GM23338 (cell line): ENCODE data around the gene SYNDIG1. TPM values are rescaled to one million over a fixed set of nuclear protein-coding genes. Genes with fewer than 3 reads are reported as not detected.

Experiments
- ATAC-seq: fragments of 200-7000 bp; cut with Tn5 transposase; 3 replicates; pipeline ENCODE4 v1.9.1; 2020
- DNase-seq: peaks from one replicate; pipeline ENCODE4 v3.0.0-alpha.2; 2015; ENCODE audit warnings: low spot score
- H2AFZ ChIP-seq: fragments of 200-600 bp; sonication (generic); 2 replicates; pipeline ENCODE4 v1.8.0; 2016; ENCODE audit warnings: antibody characterized with exemption, mild to moderate bottlenecking, moderate library complexity
- H3F3A ChIP-seq: fragments of 200-600 bp; sonication (generic); replicated peaks from 2 replicates; pipeline ENCODE4 v1.8.0; 2017; ENCODE audit warnings: antibody characterized with exemption, mixed run types, low read depth
- H3K27ac ChIP-seq: fragments of 200-600 bp; sonication (generic); 2 replicates; pipeline ENCODE4 v1.6.1; 2016; ENCODE audit warnings: low read depth
- H3K27me3 ChIP-seq: fragments of 200-600 bp; sonication (generic); 2 replicates; pipeline ENCODE4 v1.8.0; 2016; ENCODE audit warnings: mild to moderate bottlenecking, mixed run types, moderate library complexity; ENCODE audit not compliant: insufficient read depth
- H3K36me3 ChIP-seq: fragments of 200-600 bp; sonication (generic); 2 replicates; pipeline ENCODE4 v1.8.0; 2016; ENCODE audit warnings: mild to moderate bottlenecking; ENCODE audit not compliant: insufficient read depth
- H3K4me1 ChIP-seq: fragments of 200-600 bp; sonication (generic); 2 replicates; pipeline ENCODE4 v1.8.0; 2016; ENCODE audit warnings: mild to moderate bottlenecking, moderate library complexity; ENCODE audit not compliant: insufficient read depth
- H3K4me2 ChIP-seq: fragments of 200-600 bp; sonication (generic); 2 replicates; pipeline ENCODE4 v1.7.1; 2017; ENCODE audit warnings: mixed run types
- H3K4me3 ChIP-seq: fragments of 200-600 bp; sonication (generic); 2 replicates; pipeline ENCODE4 v1.6.1; 2016; ENCODE audit warnings: mixed run types
- H3K79me2 ChIP-seq: fragments of 200-600 bp; sonication (generic); replicated peaks from 2 replicates; pipeline ENCODE4 v1.8.0; 2017; ENCODE audit warnings: mild to moderate bottlenecking; ENCODE audit not compliant: insufficient read depth
- H3K9me2 ChIP-seq: fragments of 200-600 bp; sonication (generic); 2 replicates; pipeline ENCODE4 v1.8.0; 2017; ENCODE audit not compliant: insufficient read depth
- H4K20me1 ChIP-seq: fragments of 200-600 bp; sonication (generic); replicated peaks from 2 replicates; pipeline ENCODE4 v1.8.0; 2017; ENCODE audit warnings: mild to moderate bottlenecking; ENCODE audit not compliant: insufficient read depth
- H3K27ac Mint-ChIP-seq: 2 replicates; pipeline ENCODE4 v1.8.0; 2020; ENCODE audit warnings: inconsistent platforms, mild to moderate bottlenecking, moderate library complexity, mixed read lengths
- H3K27me3 Mint-ChIP-seq: 3 replicates; pipeline ENCODE4 v1.8.0; 2022; ENCODE audit warnings: low read depth, mild to moderate bottlenecking, moderate library complexity, mixed read lengths, inconsistent platforms; ENCODE audit not compliant: insufficient read depth, poor library complexity
- H3K36me3 Mint-ChIP-seq: 3 replicates; pipeline ENCODE4 v1.8.0; 2021; ENCODE audit warnings: low read depth, mild to moderate bottlenecking, inconsistent platforms, moderate library complexity, mixed read lengths
- H3K4me1 Mint-ChIP-seq: 3 replicates; pipeline ENCODE4 v1.8.0; 2020; ENCODE audit warnings: mild to moderate bottlenecking, inconsistent platforms, mixed read lengths
- H3K4me3 Mint-ChIP-seq: 3 replicates; pipeline ENCODE4 v1.8.0; 2021; ENCODE audit warnings: moderate library complexity, mild to moderate bottlenecking, inconsistent platforms, mixed read lengths
- H3K9me3 Mint-ChIP-seq: 3 replicates; pipeline ENCODE4 v1.8.0; 2020; ENCODE audit warnings: moderate library complexity, mild to moderate bottlenecking, inconsistent platforms, mixed read lengths
- CREB1 ChIP-seq: fragments of 250-450 bp; sonication (Bioruptor Pico); IDR thresholded peaks from 2 replicates; pipeline ENCODE4 v1.5.0; 2020; ENCODE audit warnings: low read depth, mild to moderate bottlenecking, moderate library complexity
- CTCF ChIP-seq, 2 experiments: fragments of 200-600 bp in 1 of 2; sonication (generic) in 1 of 2; conservative IDR thresholded peaks; 2 replicates each; pipeline versions ENCODE4 v1.5.1 to v1.6.1; 2016 to 2017; ENCODE audit warnings: antibody characterized with exemption in 2 of 2, low read depth in 2 of 2, mild to moderate bottlenecking in 2 of 2, moderate library complexity in 1 of 2
- EZH2 ChIP-seq: fragments of 200-600 bp; sonication (generic); IDR thresholded peaks from one replicate; pipeline ENCODE4 v1.8.0; 2017; ENCODE audit warnings: antibody characterized with exemption, mild to moderate bottlenecking, low read depth; ENCODE audit not compliant: unreplicated experiment
- STAT1 ChIP-seq: IDR thresholded peaks from one replicate; pipeline ENCODE4 v1.6.1; 2016; ENCODE audit warnings: antibody characterized with exemption; ENCODE audit not compliant: unreplicated experiment
- ZNF114 ChIP-seq: fragments of 250-450 bp; sonication (Bioruptor Pico); IDR thresholded peaks from 2 replicates; pipeline ENCODE4 v1.5.0; 2020; ENCODE audit warnings: mild to moderate bottlenecking, moderate library complexity
- polyA plus RNA-seq: library from polyadenylated mRNA; unstranded; fragments of >200 nt; fragmentation: Nextera tagmentation; extraction: Ambion mirVana; gene quantifications from 2 replicates; pipeline ENCODE4 v1.2.1, GENCODE V29; 2016
- total RNA-seq: library from RNA; depleted of rRNA; stranded (reverse); fragments of >200 nt; shearing (Covaris generic); gene quantifications from 2 replicates; pipeline ENCODE4 v1.2.3, GENCODE V29; 2014

Gene SYNDIG1
- total and polyA plus RNA-seq, 2 experiments from 2014 or later, result 2.8 to 4.8 TPM

GRCh38 chr20:24460712-24461111 is 8.7 kb upstream of the SYNDIG1 start:
- no peaks in the 10 kb centered on the region for H3K36me3 ChIP-seq
- DNase-seq (peak; percentile 20), ATAC-seq (no peak; the same call in 2 of the 3 replicates)
- H3K79me2 ChIP-seq, result no peaks in the 10 kb centered on the region
- no peak overlapping the region for H3K4me2 ChIP-seq
- Mint-ChIP-seq H3K27me3 (peaks cover 12% of the 10 kb centered on the region), H3K27ac (no peak overlapping the region), H3K4me3 (no peak overlapping the region), H3K36me3 (no peaks in the 10 kb centered on the region), H3K9me3 (no peaks in the 10 kb centered on the region), H3K4me1 (peaks cover 46% of the 10 kb centered on the region)
- peaks cover 36% of the 10 kb centered on the region for H3K4me1 ChIP-seq
- H2AFZ ChIP-seq, result no peak overlapping the region
- H3K4me3 ChIP-seq, result no peak overlapping the region
- H3F3A ChIP-seq, result no peaks in the 10 kb centered on the region
- H3K9me2 ChIP-seq, result peaks cover 15% of the 10 kb centered on the region; the same call in 1 of the 2 replicates
- peaks cover 10% of the 10 kb centered on the region; the same call in 1 of the 2 replicates for H3K27me3 ChIP-seq
- peak in 1 of 2 experiments; percentile 29; a peak in 2 of 4 replicates for TF ChIP-seq CTCF (conservative IDR thresholded peaks at IDR 0.05; ENCODE audit: low read depth in 2 of 2)
- no peak for TF ChIP-seq ZNF114 (CRISPR knock-in tag)
- H4K20me1 ChIP-seq, result no peaks in the 10 kb centered on the region
- H3K27ac ChIP-seq, result no peak overlapping the region

GRCh38 chr20:24461848-24462247 is 7.6 kb upstream of the SYNDIG1 start:
- Histone ChIP-seq H3K4me3 (no peak overlapping the region), H3K36me3 (no peaks in the 10 kb centered on the region), H3K27ac (no peak overlapping the region; the same call in 1 of the 2 replicates), H3K9me2 (peaks cover 11% of the 10 kb centered on the region; the same call in 1 of the 2 replicates), H2AFZ (no peak overlapping the region), H3K4me2 (peak overlapping the region; percentile 57), H3F3A (no peaks in the 10 kb centered on the region), H3K27me3 (peaks cover 21% of the 10 kb centered on the region), H3K79me2 (no peaks in the 10 kb centered on the region), H3K4me1 (peaks cover 35% of the 10 kb centered on the region), H4K20me1 (no peaks in the 10 kb centered on the region)
- H3K36me3 Mint-ChIP-seq, result no peaks in the 10 kb centered on the region
- DNase-seq (no peak), ATAC-seq (peak; percentile 12; the same call in 2 of the 3 replicates)
- TF ChIP-seq CTCF (conservative IDR thresholded peaks at IDR 0.05; ENCODE audit: low read depth in 2 of 2) (no peak), EZH2 (no peak)
- peaks cover 15% of the 10 kb centered on the region for H3K27me3 Mint-ChIP-seq
- no peak overlapping the region; the same call in 2 of the 3 replicates for H3K4me3 Mint-ChIP-seq
- no peaks in the 10 kb centered on the region for H3K9me3 Mint-ChIP-seq
- H3K4me1 Mint-ChIP-seq, result peaks cover 39% of the 10 kb centered on the region
- peak overlapping the region; percentile 49; the same call in 1 of the 2 replicates for H3K27ac Mint-ChIP-seq

- no peaks in the 10 kb centered on the region for H3K9me3 Mint-ChIP-seq
- H3K27ac Mint-ChIP-seq, result no peak overlapping the region
- Histone ChIP-seq H3K4me3 (no peak overlapping the region), H3K27ac (peak overlapping the region; percentile 10; the same call in 1 of the 2 replicates), H3F3A (no peaks in the 10 kb centered on the region), H3K79me2 (no peaks in the 10 kb centered on the region), H3K27me3 (peaks cover 28% of the 10 kb centered on the region), H2AFZ (no peak overlapping the region), H3K4me1 (peaks cover 40% of the 10 kb centered on the region), H3K36me3 (no peaks in the 10 kb centered on the region), H3K4me2 (peak overlapping the region; percentile 57), H3K9me2 (peaks cover 8% of the 10 kb centered on the region; the same call in 1 of the 2 replicates), H4K20me1 (no peaks in the 10 kb centered on the region)
- peaks cover 17% of the 10 kb centered on the region for H3K27me3 Mint-ChIP-seq
- peaks cover 44% of the 10 kb centered on the region for H3K4me1 Mint-ChIP-seq
- H3K4me3 Mint-ChIP-seq, result no peak overlapping the region; the same call in 2 of the 3 replicates
- DNase-seq (peak; percentile 74), ATAC-seq (peak; percentile 93)
- no peaks in the 10 kb centered on the region for H3K36me3 Mint-ChIP-seq
- TF ChIP-seq CREB1 (CRISPR knock-in tag) (no peak), STAT1 (no peak), CTCF (conservative IDR thresholded peaks at IDR 0.05; ENCODE audit: low read depth in 2 of 2) (no peak)
Observed at GRCh38 chr20:24462460-24463010, 6.9 kb upstream of the SYNDIG1 start.
